K562 treated with DMSO at 1 percent for 4 hours (cell line): ENCODE results near the gene DIP2C. TPM values are rescaled to one million over a fixed set of nuclear protein-coding genes. Genes with fewer than 3 reads are reported as not detected.

Source experiments
- total RNA-seq: library from RNA; unstranded; fragments of 300-600 nt; gene quantifications from 2 replicates; pipeline ENCODE4 v1.2.3, GENCODE V29; 2022; ENCODE audit not compliant: insufficient read depth

Gene DIP2C, protein sequence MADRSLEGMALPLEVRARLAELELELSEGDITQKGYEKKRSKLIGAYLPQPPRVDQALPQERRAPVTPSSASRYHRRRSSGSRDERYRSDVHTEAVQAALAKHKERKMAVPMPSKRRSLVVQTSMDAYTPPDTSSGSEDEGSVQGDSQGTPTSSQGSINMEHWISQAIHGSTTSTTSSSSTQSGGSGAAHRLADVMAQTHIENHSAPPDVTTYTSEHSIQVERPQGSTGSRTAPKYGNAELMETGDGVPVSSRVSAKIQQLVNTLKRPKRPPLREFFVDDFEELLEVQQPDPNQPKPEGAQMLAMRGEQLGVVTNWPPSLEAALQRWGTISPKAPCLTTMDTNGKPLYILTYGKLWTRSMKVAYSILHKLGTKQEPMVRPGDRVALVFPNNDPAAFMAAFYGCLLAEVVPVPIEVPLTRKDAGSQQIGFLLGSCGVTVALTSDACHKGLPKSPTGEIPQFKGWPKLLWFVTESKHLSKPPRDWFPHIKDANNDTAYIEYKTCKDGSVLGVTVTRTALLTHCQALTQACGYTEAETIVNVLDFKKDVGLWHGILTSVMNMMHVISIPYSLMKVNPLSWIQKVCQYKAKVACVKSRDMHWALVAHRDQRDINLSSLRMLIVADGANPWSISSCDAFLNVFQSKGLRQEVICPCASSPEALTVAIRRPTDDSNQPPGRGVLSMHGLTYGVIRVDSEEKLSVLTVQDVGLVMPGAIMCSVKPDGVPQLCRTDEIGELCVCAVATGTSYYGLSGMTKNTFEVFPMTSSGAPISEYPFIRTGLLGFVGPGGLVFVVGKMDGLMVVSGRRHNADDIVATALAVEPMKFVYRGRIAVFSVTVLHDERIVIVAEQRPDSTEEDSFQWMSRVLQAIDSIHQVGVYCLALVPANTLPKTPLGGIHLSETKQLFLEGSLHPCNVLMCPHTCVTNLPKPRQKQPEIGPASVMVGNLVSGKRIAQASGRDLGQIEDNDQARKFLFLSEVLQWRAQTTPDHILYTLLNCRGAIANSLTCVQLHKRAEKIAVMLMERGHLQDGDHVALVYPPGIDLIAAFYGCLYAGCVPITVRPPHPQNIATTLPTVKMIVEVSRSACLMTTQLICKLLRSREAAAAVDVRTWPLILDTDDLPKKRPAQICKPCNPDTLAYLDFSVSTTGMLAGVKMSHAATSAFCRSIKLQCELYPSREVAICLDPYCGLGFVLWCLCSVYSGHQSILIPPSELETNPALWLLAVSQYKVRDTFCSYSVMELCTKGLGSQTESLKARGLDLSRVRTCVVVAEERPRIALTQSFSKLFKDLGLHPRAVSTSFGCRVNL (N-terminal part only)
- not detected in 2 replicates for total RNA-seq

GRCh38 chr10:689452-690371 is at the start of gene DIP2C:
Gene DIP2C, minus strand, starts transcription at chr10:689668. Its CDS starts 90 bp downstream, at chr10:689578.

Other genes starting within 250 kb of the DIP2C start
- gene LARP4B, start 242.0 kb upstream of the DIP2C start, total RNA-seq: 24.9 and 30.0 TPM in 2 replicates